NCI-H128 (cell line): ENCODE results near the gene MSANTD3.

Experiments
- DNase-seq: peaks from one replicate; lab custom pipeline; 2025; ENCODE audit not compliant: unreplicated experiment; lab: John Stamatoyannopoulos, UW

Gene MSANTD3

DNA sequence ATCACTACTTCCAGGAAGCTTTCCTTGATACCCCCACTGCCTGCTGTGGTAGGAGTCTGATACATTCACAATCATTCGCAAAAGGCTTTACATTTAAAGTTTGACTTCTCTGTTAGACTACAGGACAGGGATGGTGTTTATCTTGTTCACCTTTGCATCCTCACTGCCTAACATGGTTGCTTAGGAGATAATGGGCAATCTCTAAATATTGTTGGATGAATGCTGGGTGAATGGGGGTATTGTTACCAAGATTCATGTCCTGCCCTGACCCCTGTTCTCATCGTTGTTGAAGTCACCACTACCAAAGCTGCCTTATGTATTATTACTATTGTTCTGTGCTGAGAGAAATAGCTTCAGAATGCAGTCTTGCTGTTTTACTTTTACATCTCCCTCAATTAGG, 38.3 kb downstream of the MSANTD3 start:
- no peak for DNase-seq

DNA sequence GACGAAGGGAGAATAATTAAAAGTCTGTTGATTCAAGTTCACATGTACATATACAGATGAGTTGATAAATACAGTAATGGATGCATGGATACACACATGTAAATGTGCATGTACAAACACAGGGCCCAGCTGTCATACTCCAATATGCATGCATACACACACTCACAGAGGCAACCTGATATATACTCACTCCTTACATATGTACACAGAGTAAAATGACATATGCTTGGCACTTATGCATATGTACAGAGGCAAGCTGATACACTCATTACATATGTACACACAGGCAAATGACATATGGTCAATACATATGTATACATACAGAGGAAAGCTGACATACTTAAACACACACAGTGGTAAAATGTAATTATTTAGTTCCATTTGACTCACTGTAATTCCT, 38.8 kb downstream of the MSANTD3 start:
- no peak for DNase-seq

GRCh38 chr9:100466171-100466828, 39.4 kb downstream of the MSANTD3 start:
- no peak for DNase-seq

GRCh38 chr9:100466829-100467221, 39.9 kb downstream of the MSANTD3 start:
- no peak for DNase-seq

- no peak for DNase-seq
Observed at GRCh38 chr9:100468041-100468440, 41.1 kb downstream of the MSANTD3 start.

DNA sequence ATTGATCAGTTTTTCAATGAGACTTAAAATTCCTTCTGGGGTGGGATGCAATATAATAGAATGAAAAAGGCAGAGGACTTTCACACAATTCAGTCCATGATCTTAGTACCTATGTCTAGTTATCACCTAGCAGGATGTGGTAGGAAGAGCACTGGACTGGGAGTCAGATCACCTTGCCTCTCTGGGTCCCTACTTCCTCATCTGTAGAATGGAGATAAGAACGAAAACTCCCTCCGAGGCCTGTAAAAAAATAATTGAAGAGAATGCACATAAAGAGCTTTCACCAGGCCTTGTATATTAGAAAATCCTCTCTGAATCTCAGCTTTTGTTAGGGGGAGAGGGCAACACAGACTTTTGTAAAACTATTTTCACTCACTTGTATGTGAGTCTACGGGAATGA, 45.3 kb downstream of the MSANTD3 start:
- no peak for DNase-seq

GRCh38 chr9:100472788-100473275, 45.9 kb downstream of the MSANTD3 start, which contains the start of gene TMEFF1:
TSS of gene TMEFF1 (plus strand) at chr9:100473149. CDS start at chr9:100473545, 396 bp downstream.
- DNase-seq = peak; percentile 58

- no peak for DNase-seq
Observed at GRCh38 chr9:100473276-100474081, 46.5 kb downstream of the MSANTD3 start.

GRCh38 chr9:100474082-100474923, 47.4 kb downstream of the MSANTD3 start:
- no peak for DNase-seq

- DNase-seq = no peak
Observed at GRCh38 chr9:100474924-100475276, 48.0 kb downstream of the MSANTD3 start.

DNA sequence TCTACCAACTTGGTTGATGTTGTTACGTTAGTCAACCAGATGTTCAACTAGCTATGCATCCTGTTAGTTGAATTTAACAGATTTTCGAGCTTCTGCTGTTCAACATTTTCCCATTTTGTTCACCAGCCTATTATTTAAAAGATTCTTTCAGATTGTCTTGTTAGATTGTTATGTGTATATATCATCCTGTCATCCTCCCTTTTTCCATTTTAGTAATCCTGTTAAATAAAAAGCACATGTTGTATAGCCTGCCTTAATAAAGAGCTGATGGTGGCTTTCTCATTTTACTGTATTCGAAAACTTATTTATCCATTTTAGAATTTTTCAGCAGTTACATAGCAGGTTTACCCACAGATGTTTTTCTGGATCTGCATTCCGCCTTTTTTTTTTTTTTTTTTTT, 50.3 kb downstream of the MSANTD3 start:
- no peak for DNase-seq

- DNase-seq = no peak
Observed at GRCh38 chr9:100478192-100478591, 51.2 kb downstream of the MSANTD3 start.

DNA sequence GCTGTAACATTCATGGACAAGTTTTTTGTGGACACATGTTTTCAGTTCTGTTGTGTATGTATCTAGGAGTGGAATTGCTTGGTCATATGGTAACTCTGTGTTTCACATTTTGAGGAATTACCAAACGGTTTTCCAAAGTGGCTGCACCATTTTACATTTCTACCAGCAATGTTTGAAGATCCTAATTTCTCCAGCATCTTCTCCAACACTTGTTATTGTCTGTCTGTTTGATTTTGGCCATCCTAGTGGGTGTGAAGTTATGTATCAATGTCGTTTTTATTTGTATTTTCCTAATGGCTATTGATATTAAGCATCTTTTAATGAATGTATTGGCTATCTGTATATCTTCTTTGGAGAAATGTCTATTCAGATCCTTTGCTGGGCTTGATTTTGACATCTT, 52.9 kb downstream of the MSANTD3 start:
- no peak for DNase-seq

DNA sequence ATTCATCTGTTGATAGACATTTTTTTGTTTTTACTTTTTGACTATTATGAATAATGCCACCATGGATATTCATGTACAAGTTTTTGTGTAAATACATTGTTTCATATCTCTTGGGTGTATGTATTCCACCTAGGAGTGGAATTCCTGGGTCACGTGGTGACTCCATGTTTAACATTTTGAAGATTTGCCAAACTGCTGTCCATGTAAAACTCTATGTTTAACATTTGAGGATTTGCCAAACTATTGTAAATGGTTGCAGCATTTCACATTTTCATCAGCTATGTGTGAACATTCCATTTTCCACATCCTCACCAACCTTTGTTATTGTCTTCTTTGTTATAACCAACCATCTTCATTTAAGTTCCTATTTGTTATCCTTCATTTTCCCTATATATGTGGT, 58.3 kb downstream of the MSANTD3 start:
- DNase-seq = no peak

DNA sequence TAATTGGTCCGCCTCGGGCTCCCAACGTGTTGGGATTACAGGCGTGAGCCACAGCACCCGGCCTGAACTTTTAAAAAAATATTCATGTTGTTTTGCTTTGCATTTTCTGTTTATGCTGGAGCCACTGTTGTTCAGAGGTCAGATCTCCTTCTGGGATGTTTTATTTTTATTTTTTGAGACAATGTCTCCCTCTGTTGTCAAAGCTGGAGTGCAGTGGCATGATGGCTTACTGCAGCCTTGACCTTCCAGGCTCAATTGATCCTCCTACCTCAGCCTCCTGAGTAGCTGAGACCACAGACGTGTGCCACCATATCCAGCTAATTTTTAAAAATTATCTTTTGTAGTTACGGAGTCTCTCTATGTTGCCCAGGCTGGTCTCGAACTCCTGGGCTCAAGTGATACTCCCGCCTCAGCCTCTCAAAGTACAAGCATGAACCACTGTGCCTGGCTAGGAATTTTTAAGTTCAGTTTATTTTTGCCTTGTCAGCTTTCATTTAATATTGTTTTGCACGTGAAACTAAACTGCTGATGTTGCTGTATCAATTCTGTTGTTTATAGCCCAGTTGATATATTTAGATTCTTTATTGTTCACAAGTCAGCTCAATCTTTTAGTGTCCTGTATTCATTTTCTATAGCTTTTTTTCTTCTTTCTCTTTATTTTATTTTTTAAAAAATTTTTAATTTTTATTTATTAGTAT, 59.7 kb downstream of the MSANTD3 start:
- no peak for DNase-seq

- no peak for DNase-seq
Observed at GRCh38 chr9:100488177-100488576, 61.2 kb downstream of the MSANTD3 start.

DNA sequence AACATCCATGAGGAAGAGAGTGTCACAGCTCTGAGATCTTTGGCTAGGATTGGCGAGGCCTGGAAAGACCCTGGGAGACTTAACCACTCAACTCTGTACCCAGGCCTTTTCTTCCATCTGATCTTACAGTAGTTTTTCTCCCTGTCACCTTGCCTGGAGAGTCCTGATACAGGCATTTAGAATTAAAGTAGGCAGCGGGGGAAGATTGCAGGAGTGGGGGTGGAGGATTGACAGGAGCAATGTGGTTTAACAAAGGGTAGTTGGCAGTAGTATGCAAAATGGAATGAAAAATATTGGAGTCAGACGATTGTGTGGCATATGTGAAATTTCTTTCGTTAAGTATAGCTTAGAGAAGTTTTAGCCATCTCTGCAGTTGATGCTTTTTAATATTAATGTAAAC, 62.9 kb downstream of the MSANTD3 start:
- no peak for DNase-seq

DNA sequence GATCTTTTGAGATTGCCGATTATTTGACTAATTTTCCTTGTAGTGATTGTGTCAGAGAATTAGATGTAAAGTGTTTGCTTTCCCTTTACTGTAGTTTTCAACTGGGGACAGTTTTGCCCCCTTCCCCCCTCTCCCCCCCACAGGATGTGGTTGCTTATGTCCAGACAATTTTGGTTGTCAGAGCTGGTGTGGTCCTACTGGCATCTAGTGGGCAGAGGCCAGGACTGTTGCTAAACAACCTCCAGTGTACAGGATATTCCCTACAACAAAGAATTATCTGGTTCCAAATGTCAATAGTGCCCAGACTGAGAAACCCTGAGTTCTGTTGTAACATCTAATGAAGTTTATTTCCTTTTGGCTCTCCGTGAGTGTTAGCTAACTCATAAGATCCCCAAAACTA, 66.0 kb downstream of the MSANTD3 start:
- no peak for DNase-seq

- DNase-seq = no peak
Observed at GRCh38 chr9:100498592-100498991, 71.6 kb downstream of the MSANTD3 start.

DNA sequence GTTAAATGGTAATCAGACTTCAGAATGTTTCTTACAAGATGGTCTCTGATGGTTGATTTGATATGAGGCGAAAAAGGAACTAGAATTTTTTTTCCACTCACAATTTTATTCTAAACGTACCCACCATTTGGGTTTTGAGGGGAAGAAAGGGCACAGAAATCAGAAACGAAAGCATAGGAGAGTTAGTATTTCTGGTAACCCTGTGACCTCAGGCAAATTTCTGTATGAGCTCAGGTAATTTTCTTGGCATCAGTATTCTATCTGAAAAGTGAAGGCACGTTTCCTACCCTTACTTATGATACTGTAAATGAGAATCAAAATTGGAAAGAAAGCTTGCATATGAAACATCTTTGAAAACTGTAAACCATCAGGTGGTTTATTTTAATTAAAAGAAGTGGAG, 72.5 kb downstream of the MSANTD3 start:
- DNase-seq = no peak

- no peak for DNase-seq
Observed at GRCh38 chr9:100499866-100500265, 72.9 kb downstream of the MSANTD3 start.
